NCI-H345 treated with DMSO at 0.1 percent for 48 hours (cell line): ENCODE measurements around the gene SMYD3.

Source experiments
- DNase-seq: peaks from one replicate; lab custom pipeline; 2025; ENCODE audit not compliant: unreplicated experiment; lab: John Stamatoyannopoulos, UW

Gene SMYD3

DNA sequence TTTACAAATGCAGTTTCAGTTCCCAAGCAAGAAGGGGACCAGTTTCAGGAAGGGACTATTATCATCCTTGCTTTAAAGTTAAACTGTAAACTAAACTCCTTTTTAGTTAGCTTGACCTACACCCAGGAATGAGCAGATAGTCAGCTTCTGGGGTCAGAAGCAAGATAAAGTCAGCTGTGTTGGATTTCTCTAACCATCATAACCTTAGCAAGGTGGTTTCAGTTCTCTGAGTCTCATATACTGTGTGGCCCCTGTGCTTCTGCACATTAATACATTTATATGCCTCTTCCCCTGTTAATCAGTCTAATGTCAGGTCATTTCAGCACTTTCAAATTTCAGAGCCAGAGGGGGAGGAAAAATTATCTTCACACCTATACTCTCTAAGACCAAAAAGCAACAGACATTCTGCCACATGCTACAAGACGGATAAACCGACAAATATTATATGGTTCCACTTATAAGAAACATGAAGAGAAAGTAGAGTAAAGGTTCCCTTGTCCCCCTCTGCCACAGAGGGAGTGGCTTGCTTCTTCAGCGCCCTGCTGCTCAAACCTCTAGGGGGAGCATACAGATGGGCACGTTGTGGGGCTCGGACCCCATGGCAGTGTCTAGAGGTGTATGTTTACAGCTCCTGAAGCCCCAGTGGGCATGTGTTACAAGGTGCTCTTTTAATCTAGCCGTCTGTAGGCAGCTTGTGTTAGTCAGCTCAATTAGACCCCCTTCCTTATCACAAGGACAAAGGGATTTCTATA is 89.1 kb downstream of the SMYD3 start:
- no peak for DNase-seq

DNA sequence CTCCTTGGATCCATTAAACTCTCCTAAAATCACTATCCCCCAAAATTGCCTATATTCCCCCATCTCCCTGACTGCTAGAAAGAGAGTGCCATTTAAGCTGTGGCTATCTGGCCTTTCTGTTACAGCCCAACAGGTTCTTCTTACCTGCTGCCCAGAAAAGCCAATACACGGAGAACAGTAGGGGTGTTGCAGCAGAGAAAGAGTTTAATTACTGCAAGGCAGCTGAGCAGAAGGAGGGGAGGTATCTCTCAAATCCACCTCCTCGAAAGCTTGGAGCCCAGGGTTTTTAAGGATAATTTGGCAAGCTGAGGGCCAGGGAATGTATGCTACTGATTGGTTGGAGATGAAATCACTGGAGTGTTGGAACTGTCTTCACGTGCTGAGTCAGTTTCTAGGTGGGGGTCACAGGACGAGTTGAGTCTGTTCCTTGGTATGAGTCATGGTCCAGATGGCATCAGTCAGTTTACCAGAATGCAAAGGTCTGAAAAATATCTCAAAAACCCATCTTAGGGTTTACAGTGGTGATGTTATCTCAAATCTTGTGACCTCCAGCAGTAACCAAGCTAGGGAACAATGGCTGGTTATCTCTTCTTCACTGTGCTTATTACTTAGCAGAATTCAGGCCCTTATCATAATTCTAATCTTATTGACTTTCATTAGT is 89.8 kb downstream of the SMYD3 start:
- DNase-seq: no peak

DNA sequence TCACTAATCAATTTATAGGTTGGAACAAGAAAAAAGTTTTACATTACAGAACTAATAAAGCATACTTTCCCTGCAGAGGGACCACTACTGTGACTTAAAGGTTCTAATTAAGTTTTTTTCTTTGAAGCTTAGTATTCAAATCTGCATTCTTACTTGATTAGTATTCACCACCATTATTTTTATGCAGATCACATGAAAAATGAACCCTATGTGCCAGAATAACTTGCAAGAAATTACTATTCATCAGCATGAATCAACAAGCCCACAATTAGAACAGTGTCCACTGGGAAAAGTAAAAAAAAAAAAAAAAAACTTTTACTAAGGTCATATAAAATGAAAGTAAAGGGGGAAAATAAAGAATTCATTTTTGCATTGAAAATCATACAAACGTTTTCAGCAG is 90.8 kb downstream of the SMYD3 start:
- DNase-seq: no peak

DNA sequence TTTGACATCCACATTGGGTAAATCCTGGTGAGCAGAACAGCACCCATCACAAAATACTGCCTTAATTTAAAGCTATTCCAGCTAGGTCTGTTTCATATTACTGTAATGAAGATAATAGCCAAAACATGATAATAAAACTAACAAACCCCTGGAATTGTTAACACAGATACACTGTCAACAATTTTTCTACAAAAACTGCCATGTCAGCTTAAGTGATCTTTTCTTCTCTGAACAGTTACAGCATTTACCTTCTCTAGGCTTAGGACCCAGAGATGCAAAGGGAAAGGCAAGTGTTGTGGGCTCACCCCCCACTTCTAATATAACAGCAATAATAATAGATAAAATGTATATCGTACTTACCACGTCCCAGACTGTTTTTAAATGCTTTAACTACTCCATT is 92.1 kb downstream of the SMYD3 start:
- DNase-seq: no peak

DNA sequence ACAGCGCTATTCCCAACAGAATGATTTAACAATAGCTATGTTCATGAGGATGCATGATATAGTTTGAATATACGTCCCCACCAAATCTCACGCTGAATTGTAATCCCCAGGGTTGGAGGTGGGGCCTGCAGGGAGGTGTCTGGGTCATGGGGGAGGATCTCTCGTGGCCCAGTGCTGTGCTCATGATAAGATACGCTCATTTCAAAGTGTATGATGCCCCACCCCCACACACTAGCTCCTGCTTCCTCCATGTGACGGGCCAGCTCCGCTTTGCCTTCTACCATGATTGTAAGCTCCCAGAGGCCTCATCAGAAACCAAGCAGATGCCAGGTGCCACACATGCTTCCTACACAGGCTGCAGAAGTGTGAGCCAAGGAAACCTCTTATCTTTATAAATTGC is 93.6 kb downstream of the SMYD3 start:
- no peak for DNase-seq

DNA sequence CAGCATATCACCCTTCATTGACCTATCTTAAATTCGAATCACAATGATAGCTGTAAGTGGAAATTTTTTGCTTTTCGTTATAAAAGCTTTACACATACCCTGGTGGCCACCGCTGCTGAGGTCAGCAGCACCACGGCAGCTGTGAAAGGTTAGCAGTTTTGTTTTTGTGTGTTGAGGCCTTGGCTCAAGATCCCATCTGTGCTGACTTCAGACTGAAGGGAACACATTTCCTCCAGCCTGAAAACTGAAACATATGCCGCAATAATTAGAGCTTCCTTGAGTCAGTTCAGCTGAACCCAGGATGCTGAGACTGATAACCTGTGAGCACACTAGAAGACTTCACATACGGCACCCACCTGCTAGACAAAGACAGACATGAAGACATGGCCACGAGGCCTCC is 103.0 kb downstream of the SMYD3 start:
- no peak for DNase-seq

DNA sequence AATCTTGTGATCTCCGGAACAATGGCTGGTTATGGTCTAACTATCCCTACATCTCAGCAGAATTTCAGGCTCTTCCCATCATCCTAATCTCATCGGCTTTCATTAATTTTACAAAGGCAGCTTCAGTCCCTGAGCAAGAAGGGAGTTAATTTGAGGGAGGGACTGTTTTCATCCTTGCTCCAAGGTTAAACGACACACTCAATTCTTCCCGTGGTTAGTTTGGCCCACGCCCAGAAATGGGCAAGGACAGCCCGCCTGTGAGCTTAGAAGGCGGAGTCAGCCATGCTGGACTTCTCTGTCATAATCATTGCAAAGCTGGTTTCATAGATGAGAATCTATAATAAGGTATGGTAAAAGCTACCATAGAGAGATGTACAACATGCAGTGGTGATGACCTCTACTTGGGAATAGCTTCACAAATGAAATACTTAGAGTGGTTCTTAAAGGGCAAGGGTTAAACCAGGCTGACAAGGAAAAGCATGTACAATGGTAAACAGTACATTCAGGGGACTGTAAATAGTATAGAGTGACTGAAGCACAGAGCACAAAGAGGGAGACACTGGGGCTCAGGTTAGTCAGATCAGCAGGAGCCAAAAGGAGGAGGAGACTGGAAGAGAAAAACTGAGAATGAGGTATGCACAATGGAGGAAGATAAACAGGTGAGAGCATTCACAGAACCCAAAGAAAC is 108.8 kb downstream of the SMYD3 start:
- no peak for DNase-seq

DNA sequence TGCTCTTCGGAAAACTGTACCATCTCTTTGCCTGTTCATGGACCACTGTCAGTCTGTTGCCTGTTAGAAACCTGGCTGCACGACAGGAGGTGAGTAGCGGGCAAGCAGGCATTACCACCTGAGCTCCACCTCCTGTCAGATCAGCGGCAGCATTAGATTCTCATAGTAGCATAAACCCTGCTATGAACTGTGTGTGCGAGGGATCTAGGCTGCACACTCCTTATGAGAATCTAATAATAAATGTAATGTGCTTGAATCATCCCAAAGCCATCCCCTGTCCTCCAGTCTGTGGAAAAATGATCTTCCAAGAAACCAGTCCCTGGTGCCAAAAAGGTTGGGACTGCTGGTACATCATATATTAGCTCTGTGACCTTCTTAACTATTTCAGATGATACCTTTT is 110.0 kb downstream of the SMYD3 start:
- DNase-seq: no peak

DNA sequence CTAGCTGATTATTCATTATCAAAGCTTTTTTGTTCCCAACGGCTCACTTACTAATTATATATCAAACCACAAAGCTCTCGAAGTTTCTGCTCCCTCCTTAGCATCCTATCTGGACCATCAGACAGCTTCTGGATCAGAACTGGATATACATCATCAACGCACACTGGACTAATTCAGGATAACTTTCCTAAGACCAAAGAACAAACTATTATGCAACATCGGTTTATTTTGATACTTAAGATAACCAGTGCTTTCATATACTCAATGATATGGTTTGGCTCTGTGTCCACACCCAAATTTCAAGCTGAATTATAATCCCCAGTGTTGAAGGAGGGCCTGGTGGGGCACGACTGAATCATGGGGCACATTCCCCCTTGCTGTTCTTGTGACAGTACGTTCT is 110.8 kb downstream of the SMYD3 start:
- DNase-seq: no peak

DNA sequence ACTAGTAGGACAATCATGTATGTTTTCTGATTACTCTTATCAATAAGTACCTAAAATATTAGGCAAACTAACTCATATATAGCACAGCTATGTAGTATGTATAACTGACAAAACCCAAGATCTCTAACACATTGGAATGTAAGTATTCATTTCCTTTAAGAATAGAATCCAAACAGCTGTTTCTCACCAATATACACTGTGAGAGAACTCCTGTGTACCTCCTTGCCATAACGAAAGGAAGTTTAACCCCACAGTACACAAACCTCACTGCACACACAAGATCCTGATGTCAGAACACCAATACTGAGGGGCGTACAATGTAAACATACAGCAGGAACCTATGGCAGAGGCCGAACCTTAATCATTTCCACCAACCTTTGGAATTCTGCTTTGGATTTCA is 113.0 kb downstream of the SMYD3 start:
- no peak for DNase-seq

DNA sequence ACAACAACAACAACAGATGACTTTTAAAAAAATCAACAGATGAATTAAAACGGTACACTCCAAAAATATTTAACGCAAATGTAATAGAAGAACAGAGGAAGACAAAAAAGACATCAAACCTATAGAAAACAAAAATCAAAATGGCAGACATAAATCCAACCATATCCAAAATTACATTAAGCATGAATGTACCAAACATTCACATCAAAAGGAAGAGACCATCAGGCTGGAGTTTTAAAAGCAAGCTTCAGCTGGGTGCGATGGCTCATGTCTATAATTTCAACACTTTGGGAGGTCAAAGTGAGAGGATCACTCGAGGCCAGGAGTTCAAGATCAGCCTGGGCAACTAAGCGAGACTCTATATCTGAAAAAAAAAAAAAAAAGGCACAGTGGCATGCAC is 116.2 kb downstream of the SMYD3 start:
- no peak for DNase-seq

DNA sequence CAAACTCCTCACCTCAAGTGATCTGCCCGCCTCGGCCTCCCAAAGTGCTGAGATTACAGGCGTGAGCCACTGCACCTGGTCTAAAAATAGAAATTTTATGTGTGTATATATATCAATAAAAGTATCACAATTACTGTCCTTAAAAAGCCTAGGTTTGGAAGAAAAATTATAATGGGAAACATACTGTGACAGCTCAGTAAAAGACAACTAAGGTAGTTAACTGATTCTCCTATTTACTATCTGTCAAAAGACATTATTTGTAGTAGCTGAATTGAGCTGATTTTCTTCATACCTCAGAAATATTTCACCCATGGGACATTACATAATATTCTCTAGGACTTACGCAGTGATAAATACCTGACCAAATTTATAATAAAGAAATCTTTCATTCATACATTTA is 122.5 kb downstream of the SMYD3 start:
- no peak for DNase-seq

DNA sequence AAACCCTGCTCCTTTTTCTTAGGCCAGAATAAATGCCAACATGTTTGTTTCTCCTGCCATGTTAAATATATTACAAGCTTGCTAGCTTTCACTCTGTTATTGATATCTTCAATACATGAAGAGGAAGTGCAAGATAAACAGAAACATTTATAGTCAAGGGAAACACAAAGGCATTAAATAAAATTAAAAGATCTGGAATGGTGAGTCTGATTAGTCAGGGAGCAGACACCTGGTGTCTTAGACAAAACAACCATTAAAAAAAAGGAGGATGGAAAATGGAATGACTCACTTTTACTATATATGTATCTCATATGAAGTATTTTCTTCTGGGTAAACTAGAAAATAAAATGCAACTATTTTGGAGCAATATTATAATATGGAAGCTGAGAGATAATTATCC is 123.3 kb downstream of the SMYD3 start:
- no peak for DNase-seq

DNA sequence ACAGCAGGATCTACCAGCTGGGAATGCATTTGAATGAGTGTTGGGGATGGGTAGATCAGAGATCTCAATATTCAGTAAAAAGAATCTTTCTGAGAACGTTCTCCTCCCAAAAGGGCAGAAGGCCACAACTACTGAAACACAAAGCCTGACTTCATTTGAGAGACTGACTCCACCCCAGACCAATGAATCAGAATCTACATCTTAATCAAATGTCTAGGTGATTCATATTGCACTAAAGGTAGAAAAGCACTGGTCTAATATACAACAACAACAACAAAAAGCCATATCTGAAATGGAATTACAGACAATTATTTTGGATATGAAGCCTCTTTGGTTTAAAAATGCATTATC is 123.9 kb downstream of the SMYD3 start:
- no peak for DNase-seq

DNA sequence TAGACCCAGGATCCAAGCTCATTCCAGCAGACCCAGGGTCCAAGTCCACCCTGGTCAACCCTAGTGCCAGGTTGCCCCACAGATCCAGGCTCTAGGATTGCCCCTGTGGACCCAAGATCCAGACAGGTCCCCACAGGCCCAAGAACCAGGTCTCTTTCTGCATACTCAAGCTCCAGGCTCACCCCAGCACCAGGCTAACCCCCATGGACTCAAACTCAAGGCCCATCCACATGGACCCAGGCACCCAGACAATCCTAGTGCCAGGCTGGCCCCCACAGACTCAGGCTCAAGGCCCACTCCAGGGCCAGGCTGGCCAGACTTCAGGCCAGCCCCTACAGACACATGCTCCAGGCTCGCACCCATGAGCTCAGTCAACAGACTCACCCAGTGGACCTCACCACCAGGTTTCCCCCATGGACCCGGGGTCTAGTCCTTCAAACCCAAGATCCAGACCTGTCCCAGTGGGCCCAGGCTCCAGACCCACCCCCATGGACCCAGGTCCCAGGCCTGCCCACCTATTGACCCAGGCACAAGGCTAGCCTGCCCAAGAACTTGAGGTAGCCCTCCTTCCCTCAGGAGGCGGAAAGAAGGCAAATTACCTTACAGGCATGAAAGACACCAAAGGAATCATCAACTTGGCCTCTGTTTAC is 124.4 kb downstream of the SMYD3 start:
- no peak for DNase-seq

DNA sequence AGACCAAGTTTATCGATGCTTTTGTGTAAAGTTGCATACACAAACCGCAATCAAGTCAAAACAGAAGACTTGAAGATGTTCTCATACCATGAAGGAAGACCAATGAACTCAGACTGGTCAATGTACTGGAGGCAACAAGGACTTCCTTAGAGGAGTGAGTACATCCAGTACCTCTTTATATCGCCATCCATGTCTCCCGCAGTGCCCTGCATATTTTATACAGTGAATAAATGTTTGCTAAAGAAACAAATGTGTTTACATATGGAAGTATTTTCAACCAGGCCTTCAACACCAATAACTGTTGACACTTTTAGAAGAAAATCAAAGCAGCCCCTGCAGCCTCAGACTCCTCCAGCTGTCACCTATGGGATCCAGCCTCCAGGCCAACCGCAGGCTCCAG is 125.6 kb downstream of the SMYD3 start:
- DNase-seq: no peak

DNA sequence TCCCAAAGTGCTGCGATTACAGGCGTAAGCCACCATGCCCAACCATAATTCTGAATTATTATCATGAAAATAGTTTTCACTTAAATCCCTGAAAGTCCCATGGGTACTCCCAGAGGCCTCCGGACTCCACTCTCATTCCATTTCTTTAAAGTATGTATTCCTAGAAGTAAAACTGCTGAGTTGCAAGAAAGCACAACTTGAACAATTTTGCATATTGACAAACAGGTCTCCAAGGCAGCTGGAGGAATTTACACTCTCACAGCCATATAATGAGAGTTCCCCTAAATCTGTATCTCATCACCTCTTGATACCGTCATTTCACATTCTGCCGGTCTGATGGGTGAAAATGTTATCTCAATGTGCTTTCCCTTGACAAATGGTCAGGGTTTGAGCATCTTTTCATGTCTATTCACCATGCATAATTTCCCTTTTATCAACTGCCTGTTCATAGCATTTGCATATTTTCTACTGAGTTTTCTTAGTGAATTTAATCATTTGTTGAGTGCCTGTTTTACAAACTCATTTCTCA is 129.4 kb downstream of the SMYD3 start:
- no peak for DNase-seq

DNA sequence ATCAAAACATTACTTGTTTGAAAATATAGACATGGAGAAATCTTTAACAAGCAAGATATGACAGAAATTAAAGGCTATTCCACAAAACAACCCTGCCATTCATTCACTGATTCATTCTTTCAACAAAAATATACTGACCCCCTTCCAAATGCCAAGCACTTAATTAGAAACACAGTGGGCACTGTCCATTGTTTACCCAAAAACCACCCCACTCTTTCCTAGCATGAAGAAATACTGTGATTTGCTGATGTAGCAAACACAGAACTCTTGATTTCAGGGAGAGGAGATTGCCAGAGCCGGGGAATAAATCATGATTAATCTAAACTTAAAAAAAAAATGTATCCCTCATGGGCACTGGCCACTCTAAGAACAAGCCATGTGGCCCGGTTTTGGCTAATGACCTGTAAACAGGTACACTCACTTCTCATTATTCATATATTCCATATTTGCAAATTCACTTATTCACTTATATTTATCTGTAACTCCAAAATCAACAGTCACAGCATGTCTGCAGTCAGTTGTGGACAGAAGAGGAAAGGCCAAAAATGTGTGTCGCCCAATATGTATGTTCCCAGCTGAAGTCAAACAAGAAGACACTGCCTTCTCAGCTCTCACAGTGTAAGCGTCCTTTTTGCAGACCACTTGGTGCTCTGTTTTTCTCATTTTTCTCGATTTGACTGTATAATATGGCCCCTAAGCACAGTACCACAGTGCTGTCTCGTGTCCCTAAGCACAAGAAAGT is 133.1 kb downstream of the SMYD3 start:
- DNase-seq: no peak

DNA sequence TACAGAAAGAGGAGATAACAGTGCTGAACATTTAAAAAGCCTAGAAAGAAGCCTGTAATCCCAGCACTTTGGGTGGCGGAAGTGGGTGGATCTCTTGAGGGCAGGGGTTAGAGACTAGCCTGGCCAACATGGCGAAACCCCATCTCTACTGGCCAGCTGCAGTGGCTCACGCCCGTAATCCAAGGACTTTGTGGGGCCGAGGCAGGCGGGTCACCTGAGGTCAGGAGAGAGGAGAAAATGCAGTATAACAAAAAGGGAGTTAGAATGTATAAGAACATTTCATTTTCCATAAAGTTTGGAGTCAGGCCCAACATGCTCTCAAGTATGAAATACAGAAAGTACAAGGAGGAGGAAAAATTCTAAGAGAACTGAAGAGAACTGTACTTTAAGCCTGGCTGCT is 134.5 kb downstream of the SMYD3 start:
- no peak for DNase-seq

DNA sequence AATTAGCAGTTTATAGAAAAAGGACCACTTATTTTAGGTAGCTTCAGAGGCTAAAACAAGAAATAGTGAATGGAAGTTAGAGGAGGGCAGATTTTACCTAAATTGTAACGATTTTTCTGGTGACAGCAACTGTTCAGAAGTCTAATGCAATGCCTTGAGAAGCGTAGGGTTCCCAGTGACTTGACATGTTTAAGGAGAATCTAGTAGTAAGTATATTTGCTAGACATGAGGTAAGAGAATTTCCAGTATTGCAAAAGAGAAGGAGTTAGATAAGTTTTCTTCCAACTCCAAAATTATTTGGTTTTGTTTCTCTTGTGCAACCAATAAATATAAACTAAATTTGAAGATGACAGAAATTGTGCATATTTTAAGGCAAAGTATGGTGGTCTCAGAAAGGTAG is 140.0 kb downstream of the SMYD3 start:
- no peak for DNase-seq

DNA sequence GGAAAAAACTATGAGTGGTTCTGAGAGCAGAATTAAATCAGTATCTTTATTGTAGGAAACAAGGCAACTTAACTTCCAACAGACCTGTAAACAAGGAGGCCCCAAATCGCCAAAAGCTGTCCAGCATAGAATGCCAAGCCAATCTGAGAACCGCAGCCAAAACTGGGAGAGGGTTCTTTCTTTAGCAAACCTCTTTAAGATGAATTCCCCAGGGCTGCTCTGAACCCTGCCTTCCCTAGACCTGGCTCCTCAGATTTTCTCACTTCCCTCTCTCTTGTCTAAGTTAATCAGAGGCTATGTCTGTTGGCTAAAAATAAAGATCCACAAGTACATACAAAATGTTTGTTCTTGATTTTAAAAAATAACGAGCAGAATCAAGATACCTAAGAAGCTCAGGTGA is 141.4 kb downstream of the SMYD3 start:
- no peak for DNase-seq
